ENCODE measurements around the gene DHX32. TPM values are rescaled to one million over a fixed set of nuclear protein-coding genes. Genes with fewer than 3 reads are reported as not detected.

Gene DHX32
- total RNA-seq, 1 experiment from 2014 or later, result 12.0 TPM

DNA sequence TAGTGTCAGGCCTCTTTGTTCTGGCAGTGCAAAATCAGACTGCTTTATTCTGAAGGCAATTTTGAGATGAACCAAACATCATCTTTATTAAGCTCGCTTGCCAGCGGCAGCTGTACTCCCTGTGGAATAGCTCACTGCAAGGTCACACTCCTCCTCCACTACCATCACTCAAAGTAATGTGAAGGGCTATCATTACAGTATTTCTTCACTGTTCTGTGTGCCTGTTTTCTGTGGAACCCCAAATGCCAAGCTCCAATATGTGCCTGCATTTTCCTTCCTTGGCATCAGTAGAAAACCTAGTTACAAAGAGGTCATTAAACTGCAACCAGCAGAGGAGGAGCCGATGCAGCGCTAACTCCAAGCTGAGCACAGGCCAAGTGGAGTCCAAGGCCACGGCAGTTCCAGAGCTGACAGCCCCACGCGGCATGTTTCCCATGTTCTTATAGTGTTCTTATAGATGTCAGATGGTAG lies 36.3 kb downstream of the DHX32 start:
- DNase-seq, result no peak
- Histone ChIP-seq H4K91ac (ENCODE audit: insufficient read length, low read depth, low read length) (no peak overlapping the region), H3K9ac (ENCODE audit: extremely low read depth, insufficient read length, low read length) (no peak overlapping the region), H3K4ac (ENCODE audit: low read depth, low read length) (no peak overlapping the region), H4K5ac (ENCODE audit: insufficient read length, low read depth, low read length) (no peak overlapping the region), H3K18ac (ENCODE audit: insufficient read length, low read depth, low read length) (no peak overlapping the region), H2BK20ac (ENCODE audit: low read depth, low read length, poor library complexity, severe bottlenecking) (no peak overlapping the region), H3K79me2 (ENCODE audit: insufficient read depth, low read length) (no peaks in the 10 kb centered on the region), H2BK15ac (ENCODE audit: low read depth, low read length) (no peak overlapping the region), H2BK5ac (ENCODE audit: insufficient read length, low read length) (no peak overlapping the region), H2BK12ac (ENCODE audit: insufficient read length, low read depth, low read length) (no peak overlapping the region), H3T11ph (ENCODE audit: low read length) (no peak overlapping the region), H3K14ac (ENCODE audit: insufficient read depth, low read length) (no peak overlapping the region), H2BK120ac (ENCODE audit: low read depth, low read length, poor library complexity, severe bottlenecking) (no peak overlapping the region), H3K27ac (ENCODE audit: insufficient read length, low read depth, low read length) (no peak overlapping the region), H3K4me1 (ENCODE audit: insufficient read depth, low read length) (no peaks in the 10 kb centered on the region), H3K23me2 (ENCODE audit: insufficient read length, low read depth, low read length, poor library complexity, severe bottlenecking) (no peaks in the 10 kb centered on the region), H3K79me1 (ENCODE audit: insufficient read depth, low read depth, low read length, poor library complexity, severe bottlenecking) (no peaks in the 10 kb centered on the region), H3K56ac (ENCODE audit: insufficient read length, low read depth, low read length) (no peak overlapping the region), H4K8ac (replicated peaks; ENCODE audit: insufficient read length, low read depth, low read length) (no peak overlapping the region), H2AFZ (ENCODE audit: low read length) (no peak overlapping the region), H3K4me2 (ENCODE audit: insufficient read depth, insufficient read length, low read length) (no peak overlapping the region), H3K23ac (ENCODE audit: insufficient read length, low read depth, low read length) (no peak overlapping the region), H3K27me3 (ENCODE audit: insufficient read depth, low read length) (no peaks in the 10 kb centered on the region), H4K20me1 (ENCODE audit: control insufficient read depth, insufficient read depth, insufficient read length) (peaks cover 2% of the 10 kb centered on the region), H3K9me3 (ENCODE audit: control insufficient read depth, low read depth, low read length) (no peaks in the 10 kb centered on the region), H2AK5ac (ENCODE audit: insufficient read length, low read length) (no peak overlapping the region)
- Mint-ChIP-seq H3K36me3 (ENCODE audit: insufficient read depth in 1 of 3, low read depth in 3 of 3) (peaks cover 16 to 42% (median 35%) of the 10 kb centered on the region in 3 experiments), H3K9me3 (no peaks in the 10 kb centered on the region), H3K4me3 (no peak overlapping the region), H3K27me3 (ENCODE audit: low read depth) (no peaks in the 10 kb centered on the region), H3K4me1 (no peaks in the 10 kb centered on the region), H3K27ac (no peak overlapping the region)
- TF ChIP-seq, protein P1, sequence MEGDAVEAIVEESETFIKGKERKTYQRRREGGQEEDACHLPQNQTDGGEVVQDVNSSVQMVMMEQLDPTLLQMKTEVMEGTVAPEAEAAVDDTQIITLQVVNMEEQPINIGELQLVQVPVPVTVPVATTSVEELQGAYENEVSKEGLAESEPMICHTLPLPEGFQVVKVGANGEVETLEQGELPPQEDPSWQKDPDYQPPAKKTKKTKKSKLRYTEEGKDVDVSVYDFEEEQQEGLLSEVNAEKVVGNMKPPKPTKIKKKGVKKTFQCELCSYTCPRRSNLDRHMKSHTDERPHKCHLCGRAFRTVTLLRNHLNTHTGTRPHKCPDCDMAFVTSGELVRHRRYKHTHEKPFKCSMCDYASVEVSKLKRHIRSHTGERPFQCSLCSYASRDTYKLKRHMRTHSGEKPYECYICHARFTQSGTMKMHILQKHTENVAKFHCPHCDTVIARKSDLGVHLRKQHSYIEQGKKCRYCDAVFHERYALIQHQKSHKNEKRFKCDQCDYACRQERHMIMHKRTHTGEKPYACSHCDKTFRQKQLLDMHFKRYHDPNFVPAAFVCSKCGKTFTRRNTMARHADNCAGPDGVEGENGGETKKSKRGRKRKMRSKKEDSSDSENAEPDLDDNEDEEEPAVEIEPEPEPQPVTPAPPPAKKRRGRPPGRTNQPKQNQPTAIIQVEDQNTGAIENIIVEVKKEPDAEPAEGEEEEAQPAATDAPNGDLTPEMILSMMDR (conservative IDR thresholded peaks at IDR 0.05), result no peak
- WGBS (ENCODE audit: extremely low coverage, insufficient read length, low lambda C conversion rate), result no CpG with 5 or more reads among the region's 7 CpGs
